Measurements from ENCODE around the gene COPS2.
"Not testable (repeated sequence)": the region's sequence is repeated elsewhere in the genome, so short reads cannot be mapped to it uniquely, and the experiment has no call there.

COPS2 gene

DNA sequence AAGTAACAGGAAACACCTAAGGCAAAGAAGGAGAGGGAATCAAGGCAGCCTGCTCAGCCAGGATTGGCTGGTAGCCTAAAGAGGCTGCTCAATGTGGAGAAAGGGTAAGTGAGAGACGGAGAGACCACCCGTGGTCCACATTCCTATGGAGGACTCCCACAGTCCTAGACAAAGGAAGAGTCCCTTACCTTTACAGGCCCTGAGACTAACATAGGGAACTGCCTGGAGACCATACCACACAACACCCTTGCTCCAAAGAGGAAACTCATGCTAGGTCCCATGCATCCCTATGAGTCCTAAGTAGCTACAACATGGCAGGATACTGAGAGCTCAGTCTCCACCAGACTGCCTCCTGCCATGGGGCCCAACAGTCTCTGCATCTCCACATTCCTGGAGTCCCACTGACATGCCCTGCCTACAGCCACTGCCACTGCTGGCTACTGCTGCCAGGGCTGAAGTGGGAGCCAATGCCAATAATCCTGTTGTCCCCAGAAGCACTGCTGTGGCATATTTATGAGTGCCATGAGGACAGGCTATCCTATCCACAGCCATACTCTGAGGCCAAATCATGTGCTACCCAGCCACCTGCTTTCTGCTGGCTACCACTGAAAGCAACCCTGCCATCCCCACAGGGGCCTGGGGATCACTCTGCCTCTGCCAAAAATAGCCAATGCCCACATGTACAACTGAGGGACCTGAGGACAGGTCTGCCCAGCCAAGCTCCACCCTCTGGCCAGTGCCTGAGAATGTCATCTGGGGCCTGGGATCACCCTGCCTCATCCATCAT lies 45.0 kb downstream of the COPS2 start:
- DNase-seq (ENCODE audit: low read depth in 4 of 4, low spot score in 1 of 4) = no peak

DNA sequence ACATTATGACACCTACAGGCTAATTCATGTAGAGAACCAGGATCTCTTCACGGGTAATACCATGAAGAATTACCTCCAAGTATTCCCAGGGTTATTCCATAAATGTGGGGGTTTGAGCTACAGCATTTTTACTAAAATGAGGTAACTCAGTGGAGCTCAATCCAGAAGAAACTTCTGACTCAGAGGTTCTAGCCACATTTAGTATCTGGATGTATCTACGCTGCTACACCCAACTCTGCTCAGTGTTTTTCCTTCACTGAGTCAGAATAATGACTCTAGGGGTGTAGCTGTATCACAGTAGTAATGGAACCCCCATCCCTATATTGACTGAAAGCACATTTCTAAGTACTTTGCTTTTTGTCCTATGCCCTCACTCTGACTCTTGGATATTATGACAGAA lies 52.4 kb downstream of the COPS2 start:
- no peak for DNase-seq (ENCODE audit: low read depth in 4 of 4, low spot score in 1 of 4)

DNA sequence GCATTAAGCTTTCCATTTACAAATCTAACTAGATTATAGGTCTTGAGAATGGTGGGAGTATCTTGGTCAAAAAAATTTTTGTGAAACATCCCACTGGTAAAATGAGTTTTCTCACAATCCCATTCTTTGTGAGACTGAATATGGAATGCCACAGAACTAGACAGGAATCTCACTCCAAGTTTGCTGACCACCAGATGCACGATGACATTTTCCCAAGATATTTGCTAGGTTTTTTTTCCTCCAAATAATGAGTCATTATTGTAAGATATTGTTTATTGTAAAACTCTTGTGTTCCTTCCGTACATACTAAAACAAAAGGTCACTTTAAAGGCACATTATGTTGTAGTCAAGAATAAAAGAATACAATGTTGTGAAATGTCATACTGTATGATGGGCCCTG lies 53.9 kb downstream of the COPS2 start:
- no peak for DNase-seq (ENCODE audit: low read depth in 4 of 4, low spot score in 1 of 4)

DNA sequence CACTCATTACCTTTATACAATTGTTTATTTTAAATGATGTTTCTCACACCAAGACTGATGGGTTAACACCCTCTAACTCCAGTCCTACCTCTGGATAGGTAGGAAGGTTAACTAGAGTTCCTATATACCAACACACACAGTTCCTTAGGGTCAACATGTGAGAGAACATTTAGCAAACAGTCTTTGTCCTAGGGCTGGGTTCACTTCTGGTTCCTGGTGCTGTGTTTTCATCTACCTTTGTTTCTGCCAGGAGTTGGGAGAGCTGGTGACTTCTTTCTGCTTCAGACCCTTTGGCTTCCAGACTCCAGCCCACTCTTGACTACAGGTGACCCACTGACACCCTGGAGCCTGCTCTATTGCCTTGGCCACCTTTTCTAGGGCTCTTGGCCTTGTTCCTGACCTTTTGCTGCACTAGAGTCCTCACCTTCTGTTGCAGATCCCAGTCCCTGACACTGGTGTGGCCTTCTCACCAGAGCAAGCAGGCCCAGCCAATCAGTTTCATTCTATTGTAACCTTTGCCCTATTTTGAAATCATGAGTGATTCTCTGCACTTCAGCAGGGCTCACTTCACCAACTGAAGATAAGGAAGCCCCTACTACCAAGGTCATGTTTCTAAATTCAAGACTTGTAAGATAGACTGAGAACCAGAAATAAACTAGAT lies 59.2 kb downstream of the COPS2 start:
- no peak for DNase-seq (ENCODE audit: low read depth in 4 of 4, low spot score in 1 of 4)

DNA sequence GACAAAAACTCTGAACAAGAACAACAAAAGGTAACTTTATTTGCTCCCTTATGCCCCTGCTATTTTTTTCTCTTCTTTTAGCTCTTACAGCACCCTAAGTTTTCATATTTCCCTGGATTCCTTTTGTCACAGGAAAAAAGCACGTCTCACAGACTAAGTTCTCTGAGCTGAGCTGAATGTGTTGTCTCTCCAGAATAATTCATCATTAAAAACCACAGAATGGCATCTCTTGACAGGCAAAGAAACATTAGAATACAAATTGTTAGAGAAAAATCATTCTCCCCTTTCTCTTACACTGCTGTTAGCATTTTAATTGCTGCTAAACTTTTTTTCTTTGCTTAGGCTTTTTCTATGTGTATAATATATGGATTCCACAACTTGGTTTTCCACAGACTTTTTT lies 60.5 kb downstream of the COPS2 start:
- DNase-seq (ENCODE audit: low read depth in 4 of 4, low spot score in 1 of 4) = no peak

DNA sequence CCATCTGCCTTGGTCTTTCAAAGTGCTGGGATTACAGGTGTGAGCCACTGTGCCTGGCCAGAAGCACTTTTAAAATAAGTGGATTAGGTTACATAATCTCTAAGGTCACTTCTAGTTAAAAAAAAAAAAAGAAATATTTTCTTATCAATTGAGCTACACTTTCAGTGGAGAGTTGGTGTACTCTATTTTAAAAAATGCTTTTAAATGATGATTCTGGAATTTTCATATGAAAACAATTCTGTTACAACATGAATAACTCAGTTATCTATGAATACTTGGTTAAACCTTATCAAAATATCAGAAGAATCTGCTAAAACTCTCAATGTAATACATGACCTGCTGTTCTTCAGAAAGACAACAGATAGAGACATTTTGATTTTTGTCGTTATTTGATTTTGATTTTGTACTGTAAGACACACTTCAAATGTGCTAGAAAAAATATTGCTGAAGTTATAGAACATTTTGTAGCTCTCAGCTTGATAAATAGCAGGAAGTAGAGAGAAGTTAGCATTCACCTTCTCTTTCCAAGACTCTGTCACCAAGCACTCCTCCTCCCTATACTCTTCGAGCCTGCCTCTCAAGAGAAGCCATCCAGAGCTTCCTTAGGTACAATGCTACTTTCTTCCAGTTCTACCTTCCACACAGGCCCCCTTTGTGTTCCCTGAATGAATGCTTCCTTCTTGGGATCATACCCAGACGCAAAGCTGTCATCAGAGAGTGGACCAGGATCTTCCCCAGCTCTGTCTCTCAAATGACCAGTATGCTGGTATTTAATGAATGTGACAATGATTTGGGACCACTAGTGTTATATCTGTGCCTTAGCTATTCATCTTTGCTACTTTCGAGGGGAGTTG lies 61.9 kb downstream of the COPS2 start:
- DNase-seq (ENCODE audit: low read depth in 4 of 4, low spot score in 1 of 4) = no peak

DNA sequence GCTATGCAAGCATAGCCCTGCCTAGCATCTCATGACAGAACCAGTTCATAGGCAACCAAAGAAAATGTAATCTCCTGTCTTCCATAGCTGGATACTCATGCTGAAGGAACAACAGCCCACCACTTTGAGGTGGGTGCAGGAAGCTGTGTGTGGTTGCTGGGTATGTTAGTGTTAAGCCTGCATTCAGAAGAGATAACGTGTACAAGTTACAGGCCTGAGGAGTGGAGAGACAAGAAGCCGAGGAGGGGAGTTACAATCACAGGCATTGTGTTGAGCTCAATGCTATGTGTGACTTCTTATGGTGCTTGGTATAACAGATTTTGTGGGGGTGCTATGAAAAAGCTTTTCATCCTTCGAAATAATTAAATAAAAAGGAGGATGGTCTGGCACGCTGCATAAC lies 66.4 kb downstream of the COPS2 start:
- no peak for DNase-seq (ENCODE audit: low read depth in 4 of 4, low spot score in 1 of 4)

DNA sequence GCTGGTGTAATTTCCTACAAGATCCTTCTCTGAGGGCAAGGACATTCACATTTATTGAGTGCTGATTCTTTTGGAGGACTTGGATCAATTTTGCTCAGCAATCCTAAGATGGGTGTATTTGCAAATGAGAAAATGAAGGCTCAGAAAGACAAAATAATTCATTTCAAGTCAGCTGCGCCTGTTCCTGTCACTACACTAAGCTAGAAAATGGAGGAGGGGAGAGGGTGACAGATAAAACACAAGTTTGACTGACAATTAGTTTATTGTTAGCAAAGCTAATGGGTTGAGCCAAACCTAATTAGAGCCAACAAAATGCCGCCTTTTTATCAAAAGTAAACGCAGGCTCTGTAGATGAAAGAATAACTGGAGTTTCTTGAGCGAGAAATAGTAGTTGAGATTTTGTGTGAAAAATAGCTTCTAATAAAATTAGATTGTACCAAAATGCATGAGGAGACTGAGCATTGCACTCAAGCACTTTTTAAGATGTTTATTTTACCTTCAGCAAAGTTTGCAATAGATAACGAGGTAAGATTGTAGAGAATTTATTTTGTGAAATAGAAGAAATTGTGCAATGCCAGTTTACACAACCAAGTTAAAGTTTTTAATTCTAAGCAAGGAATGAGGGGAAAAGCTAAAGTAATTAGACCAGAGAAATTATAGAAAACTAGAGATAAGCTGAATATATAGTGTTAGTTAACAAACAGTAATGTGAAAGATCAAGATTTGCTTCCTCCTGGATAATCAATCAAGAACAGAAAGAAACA lies 69.5 kb downstream of the COPS2 start:
- no peak for DNase-seq (ENCODE audit: low read depth in 4 of 4, low spot score in 1 of 4)

DNA sequence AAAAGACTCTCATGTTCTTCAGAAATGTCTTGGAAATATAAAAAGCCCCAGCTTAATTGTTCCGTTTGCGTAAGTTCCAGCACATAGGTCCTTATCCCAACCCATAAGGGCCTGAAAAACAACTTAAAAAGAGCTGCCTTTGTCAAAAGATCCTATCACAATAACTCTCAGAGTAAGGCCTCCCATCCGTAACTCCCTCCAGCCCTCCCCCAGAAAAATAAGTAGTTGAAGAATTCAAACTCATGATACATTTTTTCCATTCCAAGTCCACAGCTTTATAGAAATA lies 71.2 kb downstream of the COPS2 start:
- no peak for DNase-seq (ENCODE audit: low read depth in 4 of 4, low spot score in 1 of 4)

DNA sequence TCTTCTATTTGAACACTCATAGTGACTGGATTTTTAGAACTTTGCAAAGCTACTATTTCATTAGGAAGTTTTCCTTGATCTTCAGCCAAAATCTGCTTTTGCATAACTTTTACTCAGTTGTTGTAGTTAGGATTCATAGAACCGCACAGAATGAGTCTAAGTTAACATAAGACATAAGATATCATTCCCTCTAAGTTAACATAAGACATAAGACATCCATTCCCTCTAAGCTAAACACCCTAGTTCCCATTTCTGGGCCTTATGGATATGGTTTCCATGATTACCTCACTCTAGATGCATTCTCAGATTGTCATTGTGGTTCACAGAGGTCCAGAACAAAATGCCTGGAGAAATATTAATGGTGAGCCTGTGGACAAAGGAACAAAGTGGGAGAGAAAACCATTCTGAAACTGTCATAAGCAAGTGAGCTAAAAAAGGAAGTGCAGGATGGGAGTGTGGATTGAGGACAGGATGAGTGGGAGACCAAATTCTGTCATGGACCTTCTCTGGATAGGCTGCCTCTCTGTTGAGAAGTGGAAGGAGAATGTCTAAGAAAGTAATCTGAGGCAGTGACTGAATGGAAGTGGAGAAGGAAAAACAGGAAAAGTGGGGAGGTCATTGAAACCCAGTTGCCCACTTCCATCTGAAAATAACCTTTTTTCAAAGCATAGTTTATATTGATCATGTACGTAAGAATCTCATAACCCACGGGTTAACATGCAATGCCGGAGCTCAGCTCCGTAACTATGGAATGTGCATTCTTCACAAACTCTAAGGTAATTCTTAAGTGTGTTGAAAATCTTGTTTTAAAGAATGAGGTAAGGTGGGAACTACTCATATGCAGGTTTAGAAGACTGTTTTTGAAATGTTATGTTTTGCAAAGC lies 71.8 kb downstream of the COPS2 start:
- DNase-seq (ENCODE audit: low read depth in 4 of 4, low spot score in 1 of 4) = no peak

DNA sequence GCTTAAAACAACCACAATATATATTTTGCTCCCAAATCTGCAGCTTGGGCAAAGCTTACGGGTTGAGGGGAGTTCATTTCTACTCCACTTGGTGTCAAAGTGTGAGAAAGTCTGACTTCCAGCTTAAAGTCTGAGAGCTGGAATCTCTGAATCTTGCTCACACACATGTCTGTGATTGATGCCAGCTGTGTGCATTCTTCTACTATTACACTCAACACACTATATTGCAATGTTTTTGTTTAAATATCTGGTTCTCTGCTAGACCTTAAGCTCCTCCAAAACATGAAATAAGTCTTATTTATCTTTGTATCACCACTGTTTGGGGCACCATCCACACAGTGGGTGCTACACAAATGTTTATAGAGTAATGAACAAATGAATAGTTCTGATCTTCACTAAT lies 72.4 kb downstream of the COPS2 start:
- DNase-seq (ENCODE audit: low read depth in 4 of 4, low spot score in 1 of 4) = no peak

DNA sequence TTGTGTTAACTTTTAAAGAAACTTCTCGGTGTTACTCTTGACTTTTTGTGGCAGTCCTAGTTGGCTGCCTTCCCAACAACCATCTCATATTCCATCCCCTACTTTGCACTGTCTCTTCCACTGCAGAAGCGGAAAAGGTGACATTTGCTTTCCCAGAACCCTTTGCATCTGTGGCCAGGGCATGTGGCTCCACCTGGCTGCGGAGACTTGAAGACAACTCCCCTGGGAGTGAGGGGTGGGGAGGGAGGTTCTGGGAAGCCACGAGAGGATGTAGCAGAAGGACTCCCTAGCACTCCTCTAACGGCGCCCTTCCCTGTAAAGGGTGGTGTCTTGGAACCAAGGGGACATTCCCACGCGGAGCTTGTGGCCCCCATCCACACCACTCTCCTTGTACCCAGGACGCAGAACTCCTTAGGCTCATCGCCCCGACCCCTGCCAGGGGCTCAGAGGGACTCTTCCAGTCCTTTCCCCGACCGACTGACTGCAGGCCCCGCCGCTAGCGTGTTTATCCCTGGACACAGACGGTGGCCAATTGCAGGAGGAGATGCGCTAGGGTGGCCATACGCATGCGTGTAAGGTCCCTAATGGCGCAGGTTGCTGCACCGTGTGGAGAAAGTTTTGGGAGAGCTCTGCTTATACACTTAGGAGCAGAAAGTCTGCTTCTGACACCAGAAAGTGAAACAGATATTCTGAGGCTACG lies 75.9 kb downstream of the COPS2 start:
- DNase-seq (ENCODE audit: low read depth in 4 of 4, low spot score in 1 of 4) = no peak

DNA sequence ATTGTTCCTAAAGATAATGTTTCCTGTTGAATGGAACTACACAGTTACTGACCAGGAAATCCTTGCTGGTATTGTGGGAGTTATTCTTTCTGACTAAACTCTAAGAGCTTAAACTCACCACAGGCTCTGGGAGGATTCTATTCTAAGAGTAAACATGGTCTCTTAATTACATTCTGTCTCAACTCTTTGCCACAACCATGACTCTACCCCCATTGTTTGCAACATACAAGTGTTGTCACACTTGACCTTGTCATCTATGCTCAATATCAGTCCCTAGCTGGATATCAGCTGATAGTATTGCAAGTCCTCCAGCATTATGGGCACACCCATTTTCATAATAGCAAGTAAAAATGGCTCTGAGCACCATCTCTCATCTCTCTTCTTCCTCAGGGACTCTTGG lies 79.5 kb downstream of the COPS2 start:
- DNase-seq (ENCODE audit: low read depth in 4 of 4, low spot score in 1 of 4) = no peak

DNA sequence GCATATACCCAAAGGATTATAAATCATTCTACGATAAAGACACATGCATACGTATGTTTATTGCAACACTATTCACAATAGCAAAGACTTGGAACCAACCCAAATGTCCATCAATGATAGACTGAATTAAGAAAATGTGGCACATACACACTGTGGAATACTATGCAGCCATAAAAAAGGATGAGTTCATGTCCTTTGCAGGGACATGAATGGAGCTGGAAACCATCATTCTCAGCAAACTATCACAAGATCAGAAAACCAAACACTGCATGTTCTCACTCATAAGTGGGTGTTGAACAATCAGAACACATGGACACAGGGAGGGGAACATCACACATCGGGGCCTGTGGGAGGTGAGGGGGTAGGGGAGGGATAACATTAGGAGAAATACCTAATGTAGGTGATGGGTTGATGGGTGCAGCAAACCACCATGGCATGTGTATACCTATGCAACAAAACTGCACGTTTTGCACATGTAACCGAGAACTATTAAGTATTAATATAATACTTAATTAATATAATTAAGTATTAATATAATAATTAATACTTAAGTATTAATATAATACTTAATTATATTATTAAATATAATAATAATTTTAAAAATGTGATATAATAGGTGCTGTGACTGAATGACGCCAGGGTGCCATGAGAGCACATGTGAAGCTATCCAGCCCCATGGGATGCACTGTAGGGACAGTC lies 80.7 kb downstream of the COPS2 start:
- DNase-seq (ENCODE audit: low read depth in 4 of 4, low spot score in 1 of 4) = not testable (repeated sequence)

Data from stimulated activated CD4-positive, alpha-beta T cell treated with anti-CD3 and anti-CD28 coated beads, Interleukin-1b, Interleukin-23, amount 100 ng/mL, for 24 hours (primary cell).